HTERT RPE-1 (cell line): Measurements from ENCODE around the gene SEMA3F.

Source experiments
- in situ Hi-C: fragments of 300-500 bp; cut with MboI; formaldehyde crosslinking; loops from 4 replicates; pipeline ENCODE4 v1.14.3; 2020; ENCODE audit warnings: low sequenced_read_pairs

SEMA3F gene

DNA sequence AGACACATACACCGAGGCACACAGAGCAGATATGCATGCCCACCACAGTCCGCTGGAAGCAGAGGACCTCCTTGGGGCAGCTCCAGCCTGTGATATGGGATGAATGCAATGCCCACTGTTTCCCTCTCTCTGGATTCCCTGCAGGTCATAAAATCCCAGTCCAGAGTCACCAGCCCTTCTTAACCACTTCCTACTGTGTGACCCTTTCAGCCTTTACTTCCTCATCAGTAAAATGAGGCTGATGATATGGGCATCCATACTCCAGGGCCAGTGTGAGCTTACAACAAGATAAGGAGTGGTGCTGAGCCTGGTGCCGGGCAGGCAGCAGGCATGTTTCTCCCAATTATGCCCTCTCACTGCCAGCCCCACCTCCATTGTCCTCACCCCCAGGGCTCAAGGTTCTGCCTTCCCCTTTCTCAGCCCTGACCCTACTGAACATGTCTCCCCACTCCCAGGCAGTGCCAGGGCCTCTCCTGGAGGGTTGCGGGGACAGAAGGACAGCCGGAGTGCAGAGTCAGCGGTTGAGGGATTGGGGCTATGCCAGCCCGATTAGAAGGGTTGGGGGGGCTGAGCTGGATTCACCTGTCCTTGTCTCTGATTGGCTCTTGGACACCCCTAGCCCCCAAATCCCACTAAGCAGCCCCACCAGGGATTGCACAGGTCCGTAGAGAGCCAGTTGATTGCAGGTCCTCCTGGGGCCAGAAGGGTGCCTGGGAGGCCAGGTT lies 36.0 kb downstream of the SEMA3F start, which contains the start of gene GNAT1:
TSS of gene GNAT1 (plus strand) at position 675 of the 725 bp plus-strand sequence. CDS start 116 bp downstream, outside the sequence.
- in situ Hi-C loops, result no loop called here

GRCh38 chr3:50192124-50192523 lies 37.0 kb downstream of the SEMA3F start:
- in situ Hi-C loops, result no loop called here

- in situ Hi-C loops, result no loop called here
These were observed 37.6 kb downstream of the SEMA3F start for GRCh38 chr3:50192689-50193141.

DNA sequence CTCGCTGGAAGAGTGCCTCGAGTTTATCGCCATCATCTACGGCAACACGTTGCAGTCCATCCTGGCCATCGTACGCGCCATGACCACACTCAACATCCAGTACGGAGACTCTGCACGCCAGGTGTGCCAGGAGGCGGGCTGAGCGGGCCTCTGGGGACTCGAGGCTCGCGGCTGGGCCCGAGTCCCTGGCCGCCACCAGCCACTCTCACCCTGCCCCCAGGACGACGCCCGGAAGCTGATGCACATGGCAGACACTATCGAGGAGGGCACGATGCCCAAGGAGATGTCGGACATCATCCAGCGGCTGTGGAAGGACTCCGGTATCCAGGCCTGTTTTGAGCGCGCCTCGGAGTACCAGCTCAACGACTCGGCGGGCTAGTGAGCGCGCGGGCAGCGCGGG lies 38.2 kb downstream of the SEMA3F start:
- in situ Hi-C loops, result no loop called here

- in situ Hi-C loops, result no loop called here
These were observed 38.6 kb downstream of the SEMA3F start for GRCh38 chr3:50193746-50194127.

DNA sequence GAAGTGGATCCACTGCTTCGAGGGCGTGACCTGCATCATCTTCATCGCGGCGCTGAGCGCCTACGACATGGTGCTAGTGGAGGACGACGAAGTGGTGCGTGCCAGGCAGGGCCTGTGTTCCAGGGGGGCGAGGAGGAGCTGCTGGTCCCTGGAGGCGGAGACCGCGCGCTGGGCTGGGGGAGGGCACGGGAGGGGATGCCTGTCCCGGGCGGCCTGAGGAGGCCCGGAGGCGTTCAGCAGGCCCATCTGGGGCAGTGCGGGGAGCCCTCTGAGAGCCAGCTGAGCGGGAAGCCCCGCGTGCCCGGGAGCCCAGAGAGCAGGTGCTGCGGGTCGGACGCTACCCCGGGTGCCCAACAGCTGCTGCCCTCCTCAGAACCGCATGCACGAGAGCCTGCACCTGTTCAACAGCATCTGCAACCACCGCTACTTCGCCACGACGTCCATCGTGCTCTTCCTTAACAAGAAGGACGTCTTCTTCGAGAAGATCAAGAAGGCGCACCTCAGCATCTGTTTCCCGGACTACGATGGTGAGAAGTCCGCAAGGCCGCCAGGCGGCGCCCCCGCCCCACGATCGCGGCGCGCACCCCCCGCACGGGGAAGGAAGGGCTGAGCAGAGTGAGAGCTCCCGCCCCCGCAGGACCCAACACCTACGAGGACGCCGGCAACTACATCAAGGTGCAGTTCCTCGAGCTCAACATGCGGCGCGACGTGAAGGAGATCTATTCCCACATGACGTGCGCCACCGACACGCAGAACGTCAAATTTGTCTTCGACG lies 39.2 kb downstream of the SEMA3F start:
- in situ Hi-C loops, result no loop called here

- in situ Hi-C loops, result no loop called here
These were observed 39.9 kb downstream of the SEMA3F start for GRCh38 chr3:50194903-50195500.

DNA sequence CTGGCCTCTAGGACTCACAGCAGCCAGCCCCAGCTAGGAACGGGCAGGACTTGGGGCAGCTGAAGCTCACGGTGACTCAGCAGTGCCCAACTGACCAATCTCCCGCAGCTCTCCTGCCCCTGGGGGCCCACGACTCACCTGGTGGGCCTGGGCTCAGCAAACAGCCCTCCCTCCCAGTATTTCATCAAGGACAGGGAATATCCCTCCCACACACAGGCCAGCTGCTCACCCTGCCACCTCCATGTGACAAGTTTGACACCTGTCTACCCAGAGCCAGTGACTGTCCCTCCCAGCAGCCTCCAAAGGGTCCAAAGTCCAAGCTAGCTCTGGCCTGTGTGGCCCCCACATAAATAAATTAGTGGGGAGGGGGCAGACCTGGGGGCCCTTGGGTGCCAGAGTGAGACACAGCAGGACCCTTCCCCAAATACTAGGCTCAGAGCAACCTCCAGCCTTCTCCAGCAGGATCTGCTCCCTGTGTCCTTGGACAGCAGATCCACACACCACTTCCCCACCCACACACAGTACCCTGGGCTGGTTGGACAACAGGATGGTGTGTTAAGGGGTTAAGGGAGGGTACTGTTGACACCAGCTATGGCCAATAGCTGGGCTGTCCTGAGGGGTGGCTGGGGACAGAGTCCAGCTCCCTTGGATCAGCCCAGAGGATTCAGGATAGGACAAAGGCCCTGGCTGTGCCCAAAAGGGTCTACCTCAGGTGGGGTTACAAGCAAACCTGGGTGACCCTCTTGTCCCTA lies 40.6 kb downstream of the SEMA3F start:
- in situ Hi-C loops, result no loop called here

- in situ Hi-C loops, result no loop called here
These were observed 41.2 kb downstream of the SEMA3F start for GRCh38 chr3:50196253-50196801.

- in situ Hi-C loops, result no loop called here
These were observed 46.6 kb downstream of the SEMA3F start for GRCh38 chr3:50201573-50202315.

GRCh38 chr3:50202353-50203112 lies 47.4 kb downstream of the SEMA3F start:
- in situ Hi-C loops, result no loop called here

- in situ Hi-C loops, result no loop called here
These were observed 48.1 kb downstream of the SEMA3F start for GRCh38 chr3:50203113-50203808.

DNA sequence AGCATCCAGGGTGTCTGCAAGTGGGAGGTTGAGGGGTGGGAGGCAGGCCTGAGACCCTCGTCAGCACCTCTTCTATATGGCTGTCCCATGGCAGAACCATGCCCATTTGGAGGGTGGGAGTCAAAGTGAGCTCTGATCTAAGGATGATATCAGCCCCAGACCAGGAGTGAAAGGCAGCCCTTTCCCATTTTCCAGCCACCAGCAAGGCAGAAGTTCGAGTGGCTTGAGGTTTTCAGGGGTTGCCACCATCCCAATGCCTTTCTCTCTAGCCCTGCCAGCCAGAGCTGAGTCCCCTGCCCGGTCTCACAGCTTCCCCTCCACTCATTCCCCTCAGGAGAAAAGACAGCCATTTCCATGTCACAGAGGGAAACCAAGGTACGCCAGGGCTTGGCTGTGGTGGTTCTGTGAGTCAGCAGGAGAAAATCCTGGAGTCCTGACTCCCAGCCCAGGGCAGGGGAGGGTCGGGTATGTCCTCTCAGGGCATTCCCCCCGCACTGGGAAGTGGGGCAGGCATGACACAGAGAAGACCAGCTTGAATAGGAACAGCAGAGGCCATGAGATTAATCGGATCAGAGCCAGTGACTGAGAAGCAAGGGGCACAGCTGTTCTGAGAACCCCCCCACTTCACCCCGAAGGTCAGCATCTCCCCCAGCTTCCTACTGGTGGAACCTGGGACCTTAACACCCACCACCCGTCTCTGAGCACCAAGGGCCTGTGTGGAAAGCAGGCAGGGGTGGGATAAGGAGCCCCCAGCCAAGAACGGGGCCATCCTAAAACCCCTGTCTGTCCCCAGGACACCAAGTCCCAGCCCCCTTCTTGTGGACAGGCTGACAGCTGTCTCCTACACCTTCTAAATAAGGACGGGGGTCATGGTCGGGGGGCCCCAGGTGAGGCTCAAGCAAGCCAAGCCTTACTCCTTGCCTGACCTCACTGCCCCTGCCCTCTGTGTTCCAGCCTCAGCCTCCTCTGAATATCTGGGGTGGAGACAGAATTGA lies 49.0 kb downstream of the SEMA3F start:
- in situ Hi-C loops, result no loop called here

- in situ Hi-C loops, result no loop called here
These were observed 49.8 kb downstream of the SEMA3F start, which contains the start of gene SLC38A3 for GRCh38 chr3:50204804-50205412. Gene SLC38A3, plus strand, starts transcription at chr3:50205271. Its CDS starts 8,929 bp downstream, at chr3:50214200.

DNA sequence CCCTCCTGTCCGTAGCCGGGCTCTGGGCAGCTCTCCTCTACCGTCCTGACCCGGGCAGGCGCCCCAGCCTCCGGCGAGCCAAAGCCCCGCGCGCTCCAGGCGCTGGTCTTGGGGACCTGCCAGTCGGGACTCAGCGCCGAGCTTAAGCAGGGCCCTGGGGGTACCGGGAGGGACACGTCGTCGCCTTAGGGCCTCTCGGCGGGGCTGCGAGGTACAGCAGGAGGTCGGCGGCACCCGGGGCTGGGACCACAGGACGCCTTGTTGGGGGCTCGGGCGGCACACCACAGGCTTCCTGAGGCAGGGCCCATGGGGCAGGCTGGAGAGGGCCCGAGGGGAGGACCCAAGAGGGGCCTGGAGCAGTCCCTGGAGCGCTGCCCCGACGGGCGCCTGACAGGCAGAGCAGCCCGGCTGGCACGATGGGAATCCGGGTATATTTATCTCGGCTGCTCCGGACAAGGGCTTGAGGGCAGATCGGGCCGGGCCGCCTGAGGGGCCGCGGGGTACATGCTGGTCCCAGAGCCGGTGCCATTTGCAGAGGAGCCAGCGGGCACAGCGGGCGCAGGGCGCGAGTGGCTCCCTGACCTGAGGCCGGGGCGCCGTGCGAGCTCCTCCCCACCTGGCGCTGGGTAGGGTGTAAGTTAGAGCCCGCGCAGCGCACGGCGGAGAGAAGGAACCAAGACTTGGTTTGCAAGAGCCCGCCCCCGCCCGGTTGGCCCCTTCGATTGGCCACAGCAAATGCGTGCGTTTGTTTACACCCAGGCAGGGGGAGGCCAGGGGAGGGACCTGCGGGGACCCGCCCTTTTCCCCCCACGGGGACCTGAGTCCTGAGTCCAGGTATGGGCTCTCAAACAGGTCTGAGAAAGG lies 50.5 kb downstream of the SEMA3F start:
- in situ Hi-C loops, result no loop called here
